ENCODE measurements around the gene FABP3. TPM values are rescaled to one million over a fixed set of nuclear protein-coding genes. Genes with fewer than 3 reads are reported as not detected.

FABP3 gene
- total RNA-seq, 2 experiments from 2014 or later: not detected

DNA sequence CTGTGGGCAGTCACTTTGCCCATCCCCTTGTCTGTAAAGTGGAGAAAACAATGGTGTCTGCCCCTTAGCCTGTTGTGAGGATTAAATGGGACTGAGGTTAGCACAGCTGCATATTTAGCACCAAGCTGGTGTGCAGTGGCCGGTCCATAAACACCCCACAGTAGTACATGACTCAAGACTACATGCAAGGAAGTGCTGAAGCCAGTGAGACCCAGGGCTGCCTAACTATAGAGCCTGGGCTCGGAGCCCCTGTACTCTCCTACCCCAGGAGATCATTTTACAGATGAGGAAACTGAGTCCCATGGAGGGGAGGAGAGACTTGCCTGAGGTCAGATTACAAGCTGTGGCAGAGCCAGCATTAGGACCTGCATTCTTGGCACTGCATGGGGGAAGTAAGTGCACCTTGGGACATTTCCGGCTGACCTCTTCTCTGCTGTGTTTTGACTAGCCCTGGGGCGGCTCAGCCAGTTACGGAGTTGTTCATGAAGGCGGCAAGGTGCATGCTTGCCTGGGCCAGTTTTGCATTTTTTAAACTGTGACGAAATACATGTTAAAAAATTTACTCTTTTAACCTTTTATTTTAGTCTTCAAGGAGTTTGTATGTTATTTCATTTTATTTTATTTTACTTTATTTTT is 43.3 kb upstream of the FABP3 start:
- peaks cover 7% of the 10 kb centered on the region for H3K4me1 Mint-ChIP-seq (ENCODE audit: low read depth)

DNA sequence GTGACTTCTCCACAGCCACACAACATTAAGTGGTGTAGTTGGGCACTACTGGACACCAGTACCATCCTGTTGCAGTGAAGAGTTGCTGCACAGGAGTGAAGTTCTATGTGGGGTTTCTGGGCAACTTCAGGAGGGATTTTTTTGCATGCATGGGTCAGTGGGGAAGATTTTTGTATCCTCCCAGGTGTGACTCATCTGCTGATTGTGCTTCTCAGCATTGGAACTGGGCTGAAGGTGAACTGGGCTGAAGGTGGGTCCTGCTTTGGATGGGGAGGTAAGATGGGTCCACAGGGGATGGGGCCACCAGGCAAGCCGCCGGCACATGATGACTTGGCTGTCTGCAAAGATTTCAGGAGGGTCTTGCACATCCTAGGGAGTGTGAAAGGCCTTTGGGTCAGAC is 42.8 kb upstream of the FABP3 start:
- no peak overlapping the region for H3K27ac ChIP-seq (ENCODE audit: low read depth in 1 of 2, low read length in 2 of 2)
- TF ChIP-seq, protein P1, sequence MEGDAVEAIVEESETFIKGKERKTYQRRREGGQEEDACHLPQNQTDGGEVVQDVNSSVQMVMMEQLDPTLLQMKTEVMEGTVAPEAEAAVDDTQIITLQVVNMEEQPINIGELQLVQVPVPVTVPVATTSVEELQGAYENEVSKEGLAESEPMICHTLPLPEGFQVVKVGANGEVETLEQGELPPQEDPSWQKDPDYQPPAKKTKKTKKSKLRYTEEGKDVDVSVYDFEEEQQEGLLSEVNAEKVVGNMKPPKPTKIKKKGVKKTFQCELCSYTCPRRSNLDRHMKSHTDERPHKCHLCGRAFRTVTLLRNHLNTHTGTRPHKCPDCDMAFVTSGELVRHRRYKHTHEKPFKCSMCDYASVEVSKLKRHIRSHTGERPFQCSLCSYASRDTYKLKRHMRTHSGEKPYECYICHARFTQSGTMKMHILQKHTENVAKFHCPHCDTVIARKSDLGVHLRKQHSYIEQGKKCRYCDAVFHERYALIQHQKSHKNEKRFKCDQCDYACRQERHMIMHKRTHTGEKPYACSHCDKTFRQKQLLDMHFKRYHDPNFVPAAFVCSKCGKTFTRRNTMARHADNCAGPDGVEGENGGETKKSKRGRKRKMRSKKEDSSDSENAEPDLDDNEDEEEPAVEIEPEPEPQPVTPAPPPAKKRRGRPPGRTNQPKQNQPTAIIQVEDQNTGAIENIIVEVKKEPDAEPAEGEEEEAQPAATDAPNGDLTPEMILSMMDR (IDR thresholded peaks at IDR 0.05): no peak
- intact Hi-C loops (cut with DNase I, micrococcal nuclease): no loop called here
- ChIA-PET CTCF (no interaction called here), POLR2A (no interaction called here)
- no peaks in the 10 kb centered on the region for H3K9me3 ChIP-seq (ENCODE audit: control insufficient read depth in 1 of 2, insufficient read depth in 1 of 2, low read length in 2 of 2)
- Mint-ChIP-seq H3K36me3 (ENCODE audit: low read depth) (no peaks in the 10 kb centered on the region), H3K27ac (no peak overlapping the region), H3K9me3 (no peaks in the 10 kb centered on the region), H3K27me3 (peaks cover 70% of the 10 kb centered on the region), H3K4me1 (ENCODE audit: low read depth) (peaks cover 7% of the 10 kb centered on the region), H3K4me3 (peak overlapping the region; percentile 17)
- H3K4me1 ChIP-seq (ENCODE audit: insufficient read depth, low read length): peaks cover 18% of the 10 kb centered on the region
- peaks cover 38 to 52% of the 10 kb centered on the region in 2 experiments for H3K27me3 ChIP-seq (ENCODE audit: control insufficient read depth in 1 of 2, insufficient read depth in 2 of 2, low read length in 2 of 2)
- DNase-seq (peak in 1 of 14 experiments; percentile 4), ATAC-seq (ENCODE audit: poor library complexity) (no peak)
- H3K36me3 ChIP-seq (ENCODE audit: insufficient read depth, low read length): no peaks in the 10 kb centered on the region
- H3K4me3 ChIP-seq (ENCODE audit: low read length): no peak overlapping the region

More for the DNA sequence above, 43.3 kb upstream of the FABP3 start:
- no peaks in the 10 kb centered on the region for H3K36me3 Mint-ChIP-seq (ENCODE audit: low read depth)
- Histone ChIP-seq H3K9me3 (ENCODE audit: control insufficient read depth in 1 of 2, insufficient read depth in 1 of 2, low read length in 2 of 2) (no peaks in the 10 kb centered on the region), H3K27ac (ENCODE audit: low read depth in 1 of 2, low read length in 2 of 2) (no peak overlapping the region), H3K36me3 (ENCODE audit: insufficient read depth, low read length) (no peaks in the 10 kb centered on the region), H3K27me3 (ENCODE audit: control insufficient read depth in 1 of 2, insufficient read depth in 2 of 2, low read length in 2 of 2) (peaks cover 37 to 48% of the 10 kb centered on the region in 2 experiments), H3K4me3 (ENCODE audit: low read length) (no peak overlapping the region), H3K4me1 (ENCODE audit: insufficient read depth, low read length) (peaks cover 18% of the 10 kb centered on the region)
- H3K9me3 Mint-ChIP-seq: no peaks in the 10 kb centered on the region
- H3K4me3 Mint-ChIP-seq: no peak overlapping the region
- TF ChIP-seq, protein P1 (IDR thresholded peaks at IDR 0.05): no peak
- ATAC-seq (ENCODE audit: poor library complexity): no peak
- DNase-seq: no peak
- H3K27ac Mint-ChIP-seq: no peak overlapping the region
- intact Hi-C loops (cut with DNase I, micrococcal nuclease): no loop called here
- CTCF ChIA-PET: no interaction called here
- POLR2A ChIA-PET: no interaction called here
- peaks cover 70% of the 10 kb centered on the region for H3K27me3 Mint-ChIP-seq

DNA sequence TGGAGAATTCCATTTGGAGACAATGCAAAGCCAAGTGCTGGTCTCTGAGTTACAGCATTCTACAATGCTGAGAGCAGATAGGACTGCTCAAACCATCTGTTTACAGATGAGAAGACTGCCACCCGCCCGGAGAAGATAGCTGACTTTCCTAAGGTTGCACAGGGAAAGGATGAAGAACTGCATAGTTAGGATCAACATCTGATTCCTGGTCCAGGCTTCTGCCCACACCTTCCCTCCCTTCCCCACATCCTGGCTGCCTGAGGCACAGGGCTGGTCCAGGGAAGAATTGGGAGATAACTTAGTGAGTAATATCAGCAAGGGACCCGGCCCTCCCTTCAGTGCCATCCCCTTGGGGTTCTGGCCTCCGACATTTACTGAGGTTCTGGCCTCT is 42.1 kb upstream of the FABP3 start:
- no peak overlapping the region for H3K4me3 ChIP-seq (ENCODE audit: low read length)
- peaks cover 70% of the 10 kb centered on the region for H3K27me3 Mint-ChIP-seq
- CTCF ChIA-PET: no interaction called here
- POLR2A ChIA-PET: no interaction called here
- H3K4me1 Mint-ChIP-seq (ENCODE audit: low read depth): peaks cover 7% of the 10 kb centered on the region
- no peaks in the 10 kb centered on the region for H3K36me3 ChIP-seq (ENCODE audit: insufficient read depth, low read length)
- no peaks in the 10 kb centered on the region for H3K36me3 Mint-ChIP-seq (ENCODE audit: low read depth)
- H3K4me3 Mint-ChIP-seq: peak overlapping the region; percentile 15
- H3K27ac Mint-ChIP-seq: no peak overlapping the region
- peaks cover 18% of the 10 kb centered on the region for H3K4me1 ChIP-seq (ENCODE audit: insufficient read depth, low read length)
- no peak overlapping the region for H3K27ac ChIP-seq (ENCODE audit: low read depth in 1 of 2, low read length in 2 of 2)
- peaks cover 44 to 54% of the 10 kb centered on the region in 2 experiments for H3K27me3 ChIP-seq (ENCODE audit: control insufficient read depth in 1 of 2, insufficient read depth in 2 of 2, low read length in 2 of 2)
- no peaks in the 10 kb centered on the region for H3K9me3 Mint-ChIP-seq
- H3K9me3 ChIP-seq (ENCODE audit: control insufficient read depth in 1 of 2, insufficient read depth in 1 of 2, low read length in 2 of 2): no peaks in the 10 kb centered on the region
- ATAC-seq (ENCODE audit: poor library complexity): no peak
- intact Hi-C loops (cut with DNase I, micrococcal nuclease): no loop called here
- DNase-seq: no peak
- TF ChIP-seq, protein P1 (IDR thresholded peaks at IDR 0.05): no peak

Measured in CD4-positive, alpha-beta T cell (primary cell).